Measurements from ENCODE around the gene LCOR. TPM values are rescaled to one million over a fixed set of nuclear protein-coding genes. Genes with fewer than 3 reads are reported as not detected.
A peak's percentile ranks its signal among the peaks of the same experiment; 100 is the strongest.

The LCOR gene
- total and polyA plus RNA-seq, 2 of the 4 experiments (the other 2 are of a cell fraction), result 3.7 to 36.9 TPM

DNA sequence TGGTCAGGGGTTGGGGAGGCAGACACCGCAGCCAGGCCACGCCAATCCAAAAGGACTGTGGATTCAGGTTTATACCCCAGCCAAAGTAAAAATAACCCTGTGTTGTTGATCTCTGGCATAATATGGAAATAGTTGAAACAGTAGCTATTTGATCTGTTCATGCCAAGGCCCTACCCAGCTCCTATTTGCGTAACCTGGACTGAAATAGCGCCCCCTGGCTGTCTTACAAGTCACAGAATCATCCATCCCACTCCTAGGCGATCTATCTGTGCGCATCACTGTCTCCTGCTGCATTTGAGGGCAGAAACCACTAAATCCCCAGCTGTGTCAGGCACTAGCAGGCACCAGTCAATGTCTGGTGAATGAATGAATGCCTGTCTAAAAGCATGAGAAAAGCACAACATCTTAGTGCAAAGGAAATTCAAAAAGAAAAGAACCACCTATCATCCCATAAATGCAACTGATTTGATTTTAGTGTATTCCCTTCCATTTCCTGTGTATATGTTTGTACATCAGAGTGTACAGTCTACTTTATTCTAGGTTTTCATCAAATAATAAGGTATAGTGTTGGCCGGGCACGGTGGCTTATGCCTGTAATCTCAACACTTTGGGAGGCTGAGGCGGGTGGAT lies 193.6 kb downstream of the LCOR start:
- no peak overlapping the region for H3K14ac ChIP-seq (replicated peaks; ENCODE audit: low read depth, low read length)
- H3K4ac ChIP-seq (ENCODE audit: low read depth, low read length), result peak overlapping the region; percentile 34
- H4K20me1 ChIP-seq (ENCODE audit: insufficient read depth, low read length), result peaks cover 7% of the 10 kb centered on the region; the same call in 1 of the 2 replicates
- no peak overlapping the region for H3K56ac ChIP-seq (ENCODE audit: extremely low read depth, insufficient read depth, low read length)
- TF ChIP-seq FOS (IDR thresholded peaks at IDR 0.05; ENCODE audit: low read depth, low read length) (no peak), SMC3 (IDR thresholded peaks at IDR 0.05; ENCODE audit: low read depth, low read length) (0 out of 2 replicates have a peak, but pooled peaks have one; percentile 19), MAFK (IDR thresholded peaks at IDR 0.05; ENCODE audit: low read depth, low read length) (no peak)
- TF ChIP-seq, protein P1, sequence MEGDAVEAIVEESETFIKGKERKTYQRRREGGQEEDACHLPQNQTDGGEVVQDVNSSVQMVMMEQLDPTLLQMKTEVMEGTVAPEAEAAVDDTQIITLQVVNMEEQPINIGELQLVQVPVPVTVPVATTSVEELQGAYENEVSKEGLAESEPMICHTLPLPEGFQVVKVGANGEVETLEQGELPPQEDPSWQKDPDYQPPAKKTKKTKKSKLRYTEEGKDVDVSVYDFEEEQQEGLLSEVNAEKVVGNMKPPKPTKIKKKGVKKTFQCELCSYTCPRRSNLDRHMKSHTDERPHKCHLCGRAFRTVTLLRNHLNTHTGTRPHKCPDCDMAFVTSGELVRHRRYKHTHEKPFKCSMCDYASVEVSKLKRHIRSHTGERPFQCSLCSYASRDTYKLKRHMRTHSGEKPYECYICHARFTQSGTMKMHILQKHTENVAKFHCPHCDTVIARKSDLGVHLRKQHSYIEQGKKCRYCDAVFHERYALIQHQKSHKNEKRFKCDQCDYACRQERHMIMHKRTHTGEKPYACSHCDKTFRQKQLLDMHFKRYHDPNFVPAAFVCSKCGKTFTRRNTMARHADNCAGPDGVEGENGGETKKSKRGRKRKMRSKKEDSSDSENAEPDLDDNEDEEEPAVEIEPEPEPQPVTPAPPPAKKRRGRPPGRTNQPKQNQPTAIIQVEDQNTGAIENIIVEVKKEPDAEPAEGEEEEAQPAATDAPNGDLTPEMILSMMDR (conservative IDR thresholded peaks at IDR 0.05; ENCODE audit: low read depth, low read length), result peak; percentile 43
- no peaks in the 10 kb centered on the region for H3K36me3 ChIP-seq (ENCODE audit: control insufficient read depth, insufficient read depth, low read length)
- no peak overlapping the region for H3K9ac ChIP-seq (ENCODE audit: low read depth, low read length)
- no CpG with 5 or more reads among the region's 9 CpGs for WGBS, 2 experiments (ENCODE audit: extremely low coverage in 2 of 2, insufficient read length in 1 of 2)
- ChIA-PET POLR2A (ENCODE audit: unreplicated experiment) (no interaction called here), CTCF (interaction anchor here (0.6 to 2.0 kb wide), 9 partner anchors 9 to 248 kb away, joined by 3 to 13 read pairs (median 3); no protein-coding TSS in a partner anchor)
- no peak overlapping the region for H3K27ac ChIP-seq (ENCODE audit: insufficient read depth, low read length)
- H3K79me1 ChIP-seq (ENCODE audit: low read depth in 1 of 2, low read length in 2 of 2), result no peaks in the 10 kb centered on the region
- H3K4me3 ChIP-seq (ENCODE audit: insufficient read depth, low read depth, low read length), result no peak overlapping the region
- no peak overlapping the region; a peak in 1 of 4 replicates for H4K8ac ChIP-seq (ENCODE audit: low read depth in 2 of 2, low read length in 2 of 2)
- peaks cover 7% of the 10 kb centered on the region for H3K4me1 ChIP-seq (ENCODE audit: control insufficient read depth, insufficient read depth, low read length)
- H3K9me3 ChIP-seq (ENCODE audit: control insufficient read depth, insufficient read depth, low read length), result peaks cover 6% of the 10 kb centered on the region; the same call in 1 of the 2 replicates
- peaks cover 3% of the 10 kb centered on the region; the same call in 1 of the 2 replicates for H3K27me3 ChIP-seq (ENCODE audit: control insufficient read depth, insufficient read depth, low read length)
- H4K5ac ChIP-seq (ENCODE audit: low read depth, low read length), result no peak overlapping the region
- no peak overlapping the region; the same call in 1 of the 2 replicates for H4K91ac ChIP-seq (ENCODE audit: insufficient read depth, low read depth, low read length)
- no peak overlapping the region for H3K18ac ChIP-seq (ENCODE audit: low read depth, low read length)
- dilution Hi-C loops (cut with HindIII; ENCODE audit: low sequenced_read_pairs, unreplicated experiment), result no loop called here
- H3K9me1 ChIP-seq (ENCODE audit: insufficient read depth, low read length), result peaks cover 13% of the 10 kb centered on the region; the same call in 1 of the 2 replicates
- peak overlapping the region; percentile 44; the same call in 1 of the 2 replicates for H3K23ac ChIP-seq (ENCODE audit: low read depth, low read length)
- intact Hi-C loops (cut with micrococcal nuclease), result loop anchor here (2.0 kb wide), 1 partner anchor 193 kb away; the partner anchor contains the start of gene LCOR
- peak overlapping the region; percentile 55; the same call in 1 of the 2 replicates for H2AK5ac ChIP-seq (ENCODE audit: low read depth, low read length)
- H2AFZ ChIP-seq (replicated peaks; ENCODE audit: low read length, poor library complexity), result no peak overlapping the region
- in situ Hi-C loops (cut with MboI; ENCODE audit: low sequenced_read_pairs), result no loop called here
- H2BK15ac ChIP-seq (ENCODE audit: low read depth, low read length), result no peak overlapping the region; the same call in 2 of the 3 replicates
- H2BK120ac ChIP-seq (ENCODE audit: low read depth, low read length), result peak overlapping the region; percentile 65; the same call in 1 of the 2 replicates
- H3K4me2 ChIP-seq (ENCODE audit: low read depth, low read length), result no peak overlapping the region
- BruUV-seq (replicated peaks), result no TSS peak
- H2BK5ac ChIP-seq (ENCODE audit: low read depth, low read length, poor library complexity, severe bottlenecking), result no peak overlapping the region
- H2BK20ac ChIP-seq (ENCODE audit: low read depth, low read length), result peak overlapping the region; percentile 66
- DNase-seq (peak; percentile 40), ATAC-seq (ENCODE audit: low read depth) (no peak)
- no peak overlapping the region for H2AK9ac ChIP-seq (replicated peaks; ENCODE audit: low read depth, low read length, poor library complexity)

Measured in IMR-90 (cell line).